T-helper 2 cell treated with Interferon-gamma antibody and Interleukin-4, amounts not matched to agents 100 ng/mL and 5 ng/mL, for 36 hours (primary cell): ENCODE results near the gene BICC1. TPM values are rescaled to one million over a fixed set of nuclear protein-coding genes. Genes with fewer than 3 reads are reported as not detected.

Experiments
- intact Hi-C: fragments of 100-400 bp; cut with micrococcal nuclease; formaldehyde crosslinking; loops from one replicate; pipeline ENCODE4 v1.15.1; 2023
- total RNA-seq: library from RNA; stranded (reverse); gene quantifications from 2 replicates; pipeline ENCODE4 v1.2.3, GENCODE V29; 2022

BICC1 gene
- 0.05 and 0.07 TPM in 2 replicates for total RNA-seq

- intact Hi-C loops: no loop called here
These were observed at the start of gene BICC1 for GRCh38 chr10:58512491-58513187. Gene BICC1, plus strand, starts transcription at chr10:58512872. Its CDS starts 272 bp downstream, at chr10:58513144.

- intact Hi-C loops: no loop called here
These were observed 47.7 kb upstream of the BICC1 start for GRCh38 chr10:58464956-58465355.

- intact Hi-C loops: no loop called here
These were observed 47.0 kb upstream of the BICC1 start for GRCh38 chr10:58465629-58466028.

- intact Hi-C loops: no loop called here
These were observed 44.6 kb upstream of the BICC1 start for GRCh38 chr10:58467931-58468635.

GRCh38 chr10:58473976-58474375, 38.7 kb upstream of the BICC1 start:
- intact Hi-C loops: no loop called here

GRCh38 chr10:58475322-58476277, 37.1 kb upstream of the BICC1 start:
- intact Hi-C loops: no loop called here

- intact Hi-C loops: no loop called here
These were observed 35.5 kb upstream of the BICC1 start for GRCh38 chr10:58477122-58477521.

- intact Hi-C loops: no loop called here
These were observed 34.8 kb upstream of the BICC1 start for GRCh38 chr10:58477902-58478301.

- intact Hi-C loops: no loop called here
These were observed 33.6 kb upstream of the BICC1 start for GRCh38 chr10:58479045-58479444.

- intact Hi-C loops: no loop called here
These were observed 32.4 kb upstream of the BICC1 start for GRCh38 chr10:58480321-58480720.

GRCh38 chr10:58481569-58482109, 31.0 kb upstream of the BICC1 start:
- intact Hi-C loops: no loop called here

- intact Hi-C loops: no loop called here
These were observed 25.9 kb upstream of the BICC1 start for GRCh38 chr10:58486821-58487220.

GRCh38 chr10:58488921-58489320, 23.8 kb upstream of the BICC1 start:
- intact Hi-C loops: no loop called here

GRCh38 chr10:58502956-58503355, 9.7 kb upstream of the BICC1 start:
- intact Hi-C loops: no loop called here

GRCh38 chr10:58508316-58508715, 4.4 kb upstream of the BICC1 start:
- intact Hi-C loops: no loop called here

GRCh38 chr10:58511765-58512490, 744 bp upstream of the BICC1 start:
- intact Hi-C loops: no loop called here

- intact Hi-C loops: no loop called here
These were observed 777 bp downstream of the BICC1 start for GRCh38 chr10:58513188-58514110.

- intact Hi-C loops: no loop called here
These were observed 1.6 kb downstream of the BICC1 start for GRCh38 chr10:58514111-58514770.

- intact Hi-C loops: no loop called here
These were observed 2.7 kb downstream of the BICC1 start for GRCh38 chr10:58515291-58515941.
